H1 (cell line): Measurements from ENCODE around the gene MEGF11. TPM values are rescaled to one million over a fixed set of nuclear protein-coding genes. Genes with fewer than 3 reads are reported as not detected.

Experiments
- CTCF ChIA-PET: fragments of 300-600 bp; sonication (Branson Sonifier 250); formaldehyde crosslinking; loops from one replicate; lab custom pipeline; 2021; ENCODE audit not compliant: partially characterized antibody; lab: Charles Lee
- POLR2A ChIA-PET: fragments of 300-600 bp; sonication (Branson Sonifier 250); formaldehyde crosslinking; loops from one replicate; lab custom pipeline; 2021; ENCODE audit warnings: inconsistent platforms; ENCODE audit not compliant: partially characterized antibody; lab: Charles Lee
- DNase-seq, 2 experiments: peaks; one replicate each; pipeline versions ENCODE4 v3.0.0 to v3.0.0-alpha.2; 2010 to 2022; ENCODE audit warnings: low spot score in 2 of 2, low read depth in 1 of 2, mixed read lengths in 1 of 2
- FAIRE-seq: peaks from 2 replicates; lab custom pipeline; 2011; peaks lifted over from hg19 to GRCh38; lab: Jason Lieb, UNC
- H2AFZ ChIP-seq: 2 replicates; pipeline ENCODE4 v1.8.1; 2012; ENCODE audit warnings: low read length, inconsistent platforms
- H2AK5ac ChIP-seq: 2 replicates; pipeline ENCODE4 v1.6.1; 2013; ENCODE audit warnings: low read depth, low read length
- H2BK120ac ChIP-seq: replicated peaks from 2 replicates; pipeline ENCODE3; 2013; ENCODE audit warnings: low read depth, low read length, inconsistent platforms
- H2BK12ac ChIP-seq: 2 replicates; pipeline ENCODE4 v1.6.1; 2013; ENCODE audit warnings: low read depth, low read length
- H2BK15ac ChIP-seq: 2 replicates; pipeline ENCODE4 v1.6.1; 2013; ENCODE audit warnings: low read length
- H2BK20ac ChIP-seq: 2 replicates; pipeline ENCODE4 v1.6.1; 2013; ENCODE audit warnings: low read length
- H2BK5ac ChIP-seq: 2 replicates; pipeline ENCODE4 v1.6.1; 2013; ENCODE audit warnings: low read depth, low read length
- H3K14ac ChIP-seq: 2 replicates; pipeline ENCODE4 v1.6.1; 2013; ENCODE audit warnings: inconsistent platforms; ENCODE audit not compliant: insufficient read length
- H3K18ac ChIP-seq: 2 replicates; pipeline ENCODE4 v1.6.1; 2013; ENCODE audit warnings: low read length; ENCODE audit errors: extremely low read depth
- H3K23ac ChIP-seq: 2 replicates; pipeline ENCODE4 v1.6.1; 2013; ENCODE audit warnings: inconsistent platforms; ENCODE audit not compliant: insufficient read length
- H3K23me2 ChIP-seq: 2 replicates; pipeline ENCODE4 v1.6.1; 2013; ENCODE audit warnings: low read depth, low read length
- H3K27ac ChIP-seq: 2 replicates; pipeline ENCODE4 v1.6.1; 2011; ENCODE audit warnings: low read depth, low read length, inconsistent platforms
- H3K27me3 ChIP-seq, 4 experiments: replicated peaks in 1 of 4; 1 replicate in 1 of 4; 2 replicates in 3 of 4; pipeline versions ENCODE4 v1.6.1 to v1.8.1; 2011 to 2013; ENCODE audit warnings: low read length in 3 of 4, mild to moderate bottlenecking in 3 of 4, inconsistent platforms in 2 of 4, mixed read lengths in 2 of 4, moderate library complexity in 1 of 4; ENCODE audit not compliant: control insufficient read depth in 3 of 4, insufficient read depth in 3 of 4; ENCODE audit errors: extremely low read depth in 1 of 4
- H3K36me3 ChIP-seq, 4 experiments: 2 replicates each; pipeline versions ENCODE4 v1.6.1 to v1.8.1; 2011 to 2013; ENCODE audit warnings: mild to moderate bottlenecking in 4 of 4, low read length in 3 of 4, moderate library complexity in 2 of 4, control low read depth in 1 of 4, inconsistent platforms in 1 of 4; ENCODE audit not compliant: insufficient read depth in 4 of 4, control insufficient read depth in 2 of 4
- H3K4ac ChIP-seq: replicated peaks from 2 replicates; pipeline ENCODE3; 2013; ENCODE audit warnings: low read length, low read depth, mixed read lengths, inconsistent platforms; ENCODE audit not compliant: insufficient read length
- H3K4me1 ChIP-seq, 4 experiments: replicated peaks in 1 of 4; 1 replicate in 1 of 4; 2 replicates in 3 of 4; pipeline versions ENCODE4 v1.6.1 to v1.8.1; 2011 to 2013; ENCODE audit warnings: low read length in 3 of 4, inconsistent platforms in 2 of 4, mixed read lengths in 1 of 4; ENCODE audit not compliant: insufficient read depth in 4 of 4, control insufficient read depth in 3 of 4
- H3K4me2 ChIP-seq, 2 experiments: 2 replicates each; pipeline versions ENCODE4 v1.6.1 to v1.8.1; 2011 to 2013; ENCODE audit warnings: low read depth in 2 of 2, low read length in 2 of 2, control low read depth in 1 of 2, inconsistent platforms in 1 of 2, mild to moderate bottlenecking in 1 of 2; ENCODE audit not compliant: insufficient read depth in 1 of 2
- H3K4me3 ChIP-seq, 4 experiments: fragments of 200-600, 300-600 bp in 1 of 4; sonication (generic), shearing (Covaris generic), sonication (Bioruptor Twin) in 1 of 4; 2 replicates each; pipeline versions ENCODE4 v1.5.1 to v1.8.1; 2011 to 2016; ENCODE audit warnings: low read length in 4 of 4, low read depth in 3 of 4, control low read depth in 2 of 4, inconsistent platforms in 2 of 4, mild to moderate bottlenecking in 2 of 4, mixed read lengths in 1 of 4, moderate library complexity in 1 of 4; ENCODE audit not compliant: insufficient read depth in 2 of 4; ENCODE audit errors: extremely low read depth in 1 of 4
- H3K56ac ChIP-seq: replicated peaks from 2 replicates; pipeline ENCODE3; 2013; ENCODE audit warnings: low read depth, mild to moderate bottlenecking, mixed read lengths, low read length, inconsistent platforms; ENCODE audit not compliant: insufficient read length
- H3K79me1 ChIP-seq: 2 replicates; pipeline ENCODE4 v1.6.1; 2013; ENCODE audit warnings: low read depth, low read length, control low read depth
- H3K79me2 ChIP-seq, 2 experiments: 2 replicates each; pipeline versions ENCODE4 v1.6.1 to v1.8.1; 2012 to 2013; ENCODE audit warnings: low read length in 2 of 2, mild to moderate bottlenecking in 2 of 2, inconsistent platforms in 1 of 2; ENCODE audit not compliant: insufficient read depth in 2 of 2, control insufficient read depth in 1 of 2
- H3K9ac ChIP-seq, 4 experiments: replicated peaks in 1 of 4; 1 replicate in 1 of 4; 2 replicates in 3 of 4; pipeline versions ENCODE4 v1.6.1 to v1.8.1; 2011 to 2013; ENCODE audit warnings: low read depth in 3 of 4, low read length in 3 of 4, control low read depth in 2 of 4, mild to moderate bottlenecking in 2 of 4, moderate library complexity in 2 of 4, inconsistent platforms in 1 of 4; ENCODE audit errors: extremely low read depth in 1 of 4
- H3K9me3 ChIP-seq, 2 experiments: 2 replicates each; pipeline versions ENCODE4 v1.6.1 to v1.8.1; 2012 to 2013; ENCODE audit warnings: mild to moderate bottlenecking in 2 of 2, moderate library complexity in 2 of 2, control low read depth in 1 of 2, inconsistent platforms in 1 of 2, low read depth in 1 of 2, low read length in 1 of 2, mixed read lengths in 1 of 2; ENCODE audit not compliant: insufficient read depth in 2 of 2
- H4K20me1 ChIP-seq, 2 experiments: replicated peaks in 1 of 2; 2 replicates each; pipeline versions ENCODE3 to v1.8.1; 2011 to 2013; ENCODE audit warnings: inconsistent platforms in 2 of 2, low read length in 2 of 2, mild to moderate bottlenecking in 1 of 2; ENCODE audit not compliant: insufficient read depth in 2 of 2, control insufficient read depth in 1 of 2
- H4K5ac ChIP-seq: 2 replicates; pipeline ENCODE4 v1.6.1; 2013; ENCODE audit warnings: low read length, low read depth, mixed read lengths, inconsistent platforms; ENCODE audit not compliant: insufficient read length
- H4K8ac ChIP-seq: 2 replicates; pipeline ENCODE4 v1.8.0; 2013; ENCODE audit warnings: mild to moderate bottlenecking, moderate library complexity, low read length, inconsistent platforms; ENCODE audit not compliant: insufficient read depth; ENCODE audit errors: extremely low read depth
- H4K91ac ChIP-seq: replicated peaks from 2 replicates; pipeline ENCODE3; 2013; ENCODE audit warnings: low read length, mixed read lengths, inconsistent platforms; ENCODE audit not compliant: insufficient read length
- CREB1 ChIP-seq: IDR thresholded peaks from 2 replicates; pipeline ENCODE4 v1.6.1; 2012; ENCODE audit warnings: inconsistent platforms
- E2F6 ChIP-seq: IDR thresholded peaks from 2 replicates; pipeline ENCODE4 v1.6.1; 2012; ENCODE audit warnings: inconsistent platforms
- EP300 ChIP-seq, 2 experiments: IDR thresholded peaks; 1 replicate in 1 of 2; 2 replicates in 1 of 2; pipeline ENCODE4 v1.6.1; 2011 to 2012; ENCODE audit warnings: low read depth in 2 of 2, low read length in 2 of 2, mild to moderate bottlenecking in 2 of 2, borderline replicate concordance in 1 of 2, inconsistent platforms in 1 of 2, moderate library complexity in 1 of 2
- EZH2 ChIP-seq: fragments of 200-600 bp; sonication (generic); IDR thresholded peaks from 2 replicates; pipeline ENCODE4 v1.7.1; 2012; ENCODE audit warnings: low read depth, mild to moderate bottlenecking, moderate library complexity, low read length, inconsistent platforms; ENCODE audit not compliant: severe bottlenecking
- MAFK ChIP-seq: IDR thresholded peaks from 2 replicates; pipeline ENCODE4 v1.6.1; 2012; ENCODE audit warnings: low read depth, mild to moderate bottlenecking, improper control_type of control experiment, low read length
- NRF1 ChIP-seq: IDR thresholded peaks from 2 replicates; pipeline ENCODE4 v1.6.1; 2011; ENCODE audit warnings: mild to moderate bottlenecking, low read depth, low read length, improper control_type of control experiment
- TAF7 ChIP-seq: optimal IDR thresholded peaks from 2 replicates; pipeline ENCODE3; 2011; ENCODE audit warnings: low read depth, mild to moderate bottlenecking, inconsistent platforms, low read length, moderate library complexity, borderline replicate concordance
- WGBS, 2 experiments: shearing (Covaris generic) in 1 of 2; methylation state at CpG; one replicate each; pipeline versions ENCODE4 v1.1.6 to v1.1.7; 2013 to 2015; ENCODE audit warnings: low lambda C conversion rate in 2 of 2, mixed read lengths in 2 of 2, inconsistent platforms in 1 of 2, low coverage in 1 of 2, missing lambda C conversion rate in 1 of 2; ENCODE audit not compliant: insufficient replicate concordance in 2 of 2, insufficient coverage in 1 of 2, insufficient read length in 1 of 2; ENCODE audit errors: extremely low coverage in 1 of 2, missing lambda C conversion rate in 1 of 2; 5-methylcytosine and 5-hydroxymethylcytosine counted together
- polyA plus RNA-seq, 7 experiments: library from polyadenylated mRNA; depleted of rRNA in 3 of 7; stranded (reverse) in 5 of 7; unstranded in 2 of 7; fragments of >200 nt in 5 of 7; fragments of 200-250 nt in 2 of 7; gene quantifications; 1 replicate in 5 of 7; 2 replicates in 1 of 7; 4 replicates in 1 of 7; pipeline versions ENCODE4 v1.2.1 to v1.2.3, GENCODE V29; 2011 to 2013; ENCODE audit warnings: missing spikeins in 2 of 7, mixed read lengths in 2 of 7
- total RNA-seq: library from RNA; stranded (reverse); fragmentation: NEBNext Ultra II Directional; extraction: Animal tissue kit (Norgen Biotek cat#: 25700); gene quantifications from 2 replicates; pipeline ENCODE4 v1.2.1, GENCODE V29; 2021

MEGF11 gene
- total and polyA plus RNA-seq, 2 of the 8 experiments (the other 6 are each of a cell fraction or from before 2014, with no cell fraction given) = 4.4 to 4.8 TPM

DNA sequence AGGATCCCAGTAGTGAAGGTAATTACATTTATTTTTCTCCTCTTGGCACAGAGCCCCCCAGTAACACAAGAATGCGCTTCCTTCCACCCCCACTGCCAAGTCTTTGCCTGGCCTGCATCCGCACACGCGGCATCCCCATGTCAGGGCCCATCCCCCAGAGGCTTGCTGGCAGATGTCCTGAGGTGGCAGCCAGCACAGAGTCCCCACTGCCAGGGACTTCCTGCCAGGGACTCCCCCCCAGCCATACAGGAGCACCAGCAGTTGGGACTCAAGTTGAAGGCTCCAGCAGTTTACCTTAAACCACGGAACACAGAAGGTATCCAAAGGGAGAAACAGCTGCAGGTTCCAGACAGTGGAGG lies 41.0 kb downstream of the MEGF11 start:
- H3K27ac ChIP-seq = no peak overlapping the region
- CTCF ChIA-PET = interaction anchor here (1.2 kb wide), 1 partner anchor 128 kb away, joined by 3 read pairs; no protein-coding TSS in a partner anchor
- no peak for TF ChIP-seq TAF7
- TF ChIP-seq CREB1 = no peak
- TF ChIP-seq MAFK = no peak
- TF ChIP-seq E2F6 = no peak
- TF ChIP-seq EZH2 = no peak
- TF ChIP-seq NRF1 = no peak
- TF ChIP-seq EP300 (IDR thresholded peaks at IDR 0.05; ENCODE audit: borderline replicate concordance in 1 of 2, low read depth in 2 of 2, low read length in 2 of 2) = no peak
- TF ChIP-seq, all 59 proteins: peak for 0
- H3K4me2 ChIP-seq = no peak overlapping the region
- no peak overlapping the region for H3K9ac ChIP-seq
- no peak overlapping the region for H2BK20ac ChIP-seq
- no peaks in the 10 kb centered on the region for H3K79me2 ChIP-seq
- H2AFZ ChIP-seq = no peak overlapping the region
- no peaks in the 10 kb centered on the region for H3K27me3 ChIP-seq
- H4K91ac ChIP-seq = no peak overlapping the region
- no peak for DNase-seq
- FAIRE-seq = no peak
- no peak overlapping the region for H3K4ac ChIP-seq
- WGBS, 2 experiments = 97% methylated on average over 5 of the region's 5 CpGs; no CpG with 5 or more reads in 1 of the 2 experiments
- H2BK12ac ChIP-seq = no peak overlapping the region
- no peaks in the 10 kb centered on the region for H3K36me3 ChIP-seq
- no peaks in the 10 kb centered on the region for H3K79me1 ChIP-seq
- no peak overlapping the region for H3K4me3 ChIP-seq
- no peak overlapping the region for H4K5ac ChIP-seq
- H2BK15ac ChIP-seq = no peak overlapping the region
- H4K8ac ChIP-seq = no peak overlapping the region
- H3K14ac ChIP-seq = no peak overlapping the region
- no peaks in the 10 kb centered on the region for H4K20me1 ChIP-seq
- H2BK120ac ChIP-seq = no peak overlapping the region
- POLR2A ChIA-PET = interaction anchor here (1.2 kb wide), 1 partner anchor 82 kb away, joined by 3 read pairs; no protein-coding TSS in a partner anchor
- H2AK5ac ChIP-seq = no peak overlapping the region
- no peak overlapping the region for H2BK5ac ChIP-seq
- H3K18ac ChIP-seq = no peak overlapping the region
- no peak overlapping the region for H3K56ac ChIP-seq
- H3K23me2 ChIP-seq = no peaks in the 10 kb centered on the region
- no peak overlapping the region for H3K23ac ChIP-seq
- no peaks in the 10 kb centered on the region for H3K9me3 ChIP-seq
- H3K4me1 ChIP-seq = peaks cover 0 to 2% (median under 1%) of the 10 kb centered on the region in 4 experiments; a peak in 3 of 7 replicates
